Omental fat pad (tissue), 4 donors: Measurements from ENCODE around the gene GREM2. TPM values are rescaled to one million over a fixed set of nuclear protein-coding genes. Genes with fewer than 3 reads are reported as not detected.

Experiments
- ATAC-seq: fragments of 150-250 bp; one replicate; pipeline ENCODE4 v1.9.1; 2016; ENCODE audit warnings: mild to moderate bottlenecking, moderate library complexity; ENCODE audit not compliant: low FRiP score
- DNase-seq: peaks from one replicate; pipeline ENCODE4 v3.0.0-alpha.2; 2019; ENCODE audit warnings: low spot score
- CTCF ChIP-seq, 3 donors: fragments of 450-650 bp; IDR thresholded peaks; one replicate each; pipeline ENCODE4 v1.5.1; 2016 to 2017; ENCODE audit warnings: antibody characterized with exemption in 3 of 3, mild to moderate bottlenecking in 3 of 3, moderate library complexity in 2 of 3
- total RNA-seq, 4 donors: library from RNA; depleted of rRNA; stranded (reverse); fragments of >200 nt; gene quantifications; one replicate each; pipeline ENCODE4 v1.1.0, GENCODE V29; 2016

GREM2 gene
- total RNA-seq, 4 donors from 2014 or later: 0.09 to 0.36 (median 0.16) TPM; not detected in 1

GRCh38 chr1:240589585-240590110 is 22.3 kb downstream of the GREM2 start:
- TF ChIP-seq CTCF (IDR thresholded peaks at IDR 0.05): no peak
- DNase-seq (no peak), ATAC-seq (no peak)

- no peak for DNase-seq
- TF ChIP-seq CTCF (IDR thresholded peaks at IDR 0.05): no peak
Measured at GRCh38 chr1:240586006-240586405, 25.9 kb downstream of the GREM2 start.

GRCh38 chr1:240582953-240583352 is 29.0 kb downstream of the GREM2 start:
- no peak for ATAC-seq
- DNase-seq: no peak
- TF ChIP-seq CTCF (IDR thresholded peaks at IDR 0.05): no peak

More at GRCh38 chr1:240586006-240586405, 25.9 kb downstream of the GREM2 start:
- ATAC-seq: no peak

- ATAC-seq (no peak), DNase-seq (no peak)
- no peak for TF ChIP-seq CTCF (IDR thresholded peaks at IDR 0.05)
Measured at GRCh38 chr1:240579511-240579910, 32.4 kb downstream of the GREM2 start.

GRCh38 chr1:240577095-240577494 is 34.9 kb downstream of the GREM2 start:
- TF ChIP-seq CTCF (IDR thresholded peaks at IDR 0.05): no peak
- ATAC-seq (no peak), DNase-seq (no peak)

- no peak for ATAC-seq
- no peak for TF ChIP-seq CTCF (IDR thresholded peaks at IDR 0.05)
- DNase-seq: no peak
Measured at GRCh38 chr1:240575981-240576662, 35.8 kb downstream of the GREM2 start.

- no peak for TF ChIP-seq CTCF (IDR thresholded peaks at IDR 0.05)
- ATAC-seq (no peak), DNase-seq (no peak)
Measured at GRCh38 chr1:240572328-240572727, 39.6 kb downstream of the GREM2 start.
